KOPT-K1 (cell line): ENCODE data around the gene ZNF674.
"Not testable (repeated sequence)": the region's sequence is repeated elsewhere in the genome, so short reads cannot be mapped to it uniquely, and the experiment has no call there.

Source experiments
- H3K27ac ChIP-seq: fragments of 200-600 bp; sonication (generic); 2 replicates; pipeline ENCODE4 v1.5.1; 2016; ENCODE audit warnings: antibody characterized with exemption, mild to moderate bottlenecking, low read depth, low read length; ENCODE audit not compliant: poor library complexity, severe bottlenecking
- H3K36me3 ChIP-seq: fragments of 200-600 bp; sonication (generic); 2 replicates; pipeline ENCODE4 v1.5.1; 2017; ENCODE audit warnings: antibody characterized with exemption, mild to moderate bottlenecking, low read length, moderate library complexity; ENCODE audit not compliant: insufficient read depth
- H3K9me3 ChIP-seq: fragments of 200-600 bp; sonication (generic); 2 replicates; pipeline ENCODE4 v1.5.1; 2017; ENCODE audit warnings: antibody characterized with exemption, low read length, mild to moderate bottlenecking; ENCODE audit not compliant: insufficient read depth, poor library complexity, severe bottlenecking

The ZNF674 gene

GRCh38 chrX:46461660-46462191 is 83.5 kb downstream of the ZNF674 start:
- H3K27ac ChIP-seq, result no peak overlapping the region
- no peaks in the 10 kb centered on the region for H3K9me3 ChIP-seq
- peaks cover 49% of the 10 kb centered on the region for H3K36me3 ChIP-seq

GRCh38 chrX:46460801-46461659 is 84.2 kb downstream of the ZNF674 start:
- H3K36me3 ChIP-seq, result peaks cover 46% of the 10 kb centered on the region
- H3K27ac ChIP-seq, H3K9me3 ChIP-seq: not testable (repeated sequence)

GRCh38 chrX:46459603-46460002 is 85.6 kb downstream of the ZNF674 start:
- Histone ChIP-seq H3K9me3 (no peaks in the 10 kb centered on the region), H3K27ac (no peak overlapping the region), H3K36me3 (peaks cover 43% of the 10 kb centered on the region)

- Histone ChIP-seq H3K27ac (no peak overlapping the region), H3K9me3 (no peaks in the 10 kb centered on the region), H3K36me3 (peaks cover 38% of the 10 kb centered on the region)
Observed at GRCh38 chrX:46456125-46456922, 88.9 kb downstream of the ZNF674 start.
